Activated T-helper 9 cell treated with anti-CD3 and anti-CD28 coated beads, Interleukin-2, amount 50 U/mL, for 16 hours (primary cell): ENCODE results near the gene WNT8B.

Source experiments
- DNase-seq: peaks from one replicate; pipeline ENCODE4 v3.0.0-alpha.2; 2020; ENCODE audit warnings: low read depth

WNT8B gene, protein sequence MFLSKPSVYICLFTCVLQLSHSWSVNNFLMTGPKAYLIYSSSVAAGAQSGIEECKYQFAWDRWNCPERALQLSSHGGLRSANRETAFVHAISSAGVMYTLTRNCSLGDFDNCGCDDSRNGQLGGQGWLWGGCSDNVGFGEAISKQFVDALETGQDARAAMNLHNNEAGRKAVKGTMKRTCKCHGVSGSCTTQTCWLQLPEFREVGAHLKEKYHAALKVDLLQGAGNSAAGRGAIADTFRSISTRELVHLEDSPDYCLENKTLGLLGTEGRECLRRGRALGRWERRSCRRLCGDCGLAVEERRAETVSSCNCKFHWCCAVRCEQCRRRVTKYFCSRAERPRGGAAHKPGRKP

DNA sequence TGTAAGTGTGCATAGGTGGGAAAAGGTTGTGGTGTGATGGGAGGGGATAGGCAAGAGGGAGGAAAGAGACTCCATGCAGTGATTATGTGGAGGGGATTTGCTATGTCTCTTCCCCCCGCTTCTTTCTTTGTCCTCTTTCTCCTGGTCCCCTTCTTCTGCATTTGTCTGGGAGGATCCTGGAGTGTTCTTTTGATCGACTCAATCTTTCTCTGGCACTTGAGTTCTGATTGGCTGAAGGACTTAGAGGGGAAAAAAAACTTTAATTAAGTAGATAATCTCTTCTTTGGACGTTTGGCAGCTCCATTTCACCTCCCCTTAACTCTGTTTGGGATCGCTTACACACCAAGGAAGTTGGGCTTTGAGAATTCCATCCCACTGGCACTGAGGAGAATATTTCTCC, at the start of gene WNT8B:
TSS of gene WNT8B (plus strand) at position 301 of the 400 bp plus-strand sequence. CDS start 160 bp downstream, outside the sequence.
- no peak for DNase-seq

DNA sequence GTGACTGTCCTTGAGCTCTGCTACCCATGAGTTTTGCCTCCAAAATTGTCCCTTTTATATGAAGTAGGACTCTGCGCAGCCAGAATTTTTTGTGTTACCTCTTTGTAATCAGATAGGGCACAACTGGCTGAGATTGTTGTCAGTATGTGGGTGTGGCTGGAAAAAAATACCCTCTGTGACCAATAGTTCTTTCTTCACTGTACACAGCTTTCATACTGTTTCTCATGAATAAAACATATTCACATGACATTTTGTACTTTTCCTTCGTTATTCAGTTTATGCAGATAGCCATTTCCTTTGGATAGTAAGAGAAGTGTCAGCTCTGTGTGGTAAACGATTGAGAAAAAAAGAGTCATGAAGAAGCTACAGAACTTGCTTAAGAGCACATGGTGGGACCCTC, 49.6 kb upstream of the WNT8B start:
- no peak for DNase-seq

DNA sequence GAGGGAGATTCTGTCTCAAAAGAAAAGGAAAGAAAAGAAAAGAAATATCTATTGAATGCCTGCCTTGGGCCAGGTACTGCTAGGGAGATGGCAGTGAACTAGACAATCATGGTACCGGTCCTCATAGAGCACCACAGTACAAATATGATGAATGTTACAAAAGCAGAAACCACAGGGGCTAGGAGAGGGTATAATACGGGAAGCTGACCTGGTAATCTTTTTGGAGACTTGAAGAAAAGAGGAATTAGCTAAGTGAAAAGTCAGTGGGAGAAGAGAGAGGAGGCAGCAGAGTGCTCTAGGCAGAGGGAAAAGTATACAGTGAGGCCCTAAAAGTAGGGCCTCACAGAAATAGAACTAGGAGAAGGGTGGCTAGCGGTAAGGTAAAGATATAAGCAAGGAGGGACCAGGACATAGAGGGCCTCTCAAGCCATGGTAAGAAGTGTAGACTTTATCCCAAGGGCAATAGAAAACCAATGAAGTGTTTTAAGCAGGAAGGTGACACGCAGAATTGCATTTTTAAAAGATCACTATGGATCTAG, 42.8 kb upstream of the WNT8B start:
- no peak for DNase-seq

DNA sequence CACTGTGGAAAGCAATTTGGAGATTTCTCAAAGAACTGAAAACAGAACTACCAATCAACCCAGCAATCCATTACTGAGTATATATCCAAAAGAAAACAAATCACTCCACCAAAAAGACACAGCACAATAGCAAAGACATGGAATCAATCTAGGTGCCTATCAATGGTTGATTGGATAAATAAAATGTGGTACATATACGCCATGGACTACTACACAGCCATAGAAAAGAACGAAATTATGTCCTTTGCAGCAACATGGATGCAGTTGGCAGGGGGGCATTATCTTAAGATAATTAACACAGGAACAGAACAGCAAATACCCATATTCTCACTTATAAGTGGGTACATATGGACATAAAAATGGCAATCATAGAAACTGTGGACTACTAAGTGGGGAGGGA, 35.4 kb upstream of the WNT8B start:
- DNase-seq, result no peak

DNA sequence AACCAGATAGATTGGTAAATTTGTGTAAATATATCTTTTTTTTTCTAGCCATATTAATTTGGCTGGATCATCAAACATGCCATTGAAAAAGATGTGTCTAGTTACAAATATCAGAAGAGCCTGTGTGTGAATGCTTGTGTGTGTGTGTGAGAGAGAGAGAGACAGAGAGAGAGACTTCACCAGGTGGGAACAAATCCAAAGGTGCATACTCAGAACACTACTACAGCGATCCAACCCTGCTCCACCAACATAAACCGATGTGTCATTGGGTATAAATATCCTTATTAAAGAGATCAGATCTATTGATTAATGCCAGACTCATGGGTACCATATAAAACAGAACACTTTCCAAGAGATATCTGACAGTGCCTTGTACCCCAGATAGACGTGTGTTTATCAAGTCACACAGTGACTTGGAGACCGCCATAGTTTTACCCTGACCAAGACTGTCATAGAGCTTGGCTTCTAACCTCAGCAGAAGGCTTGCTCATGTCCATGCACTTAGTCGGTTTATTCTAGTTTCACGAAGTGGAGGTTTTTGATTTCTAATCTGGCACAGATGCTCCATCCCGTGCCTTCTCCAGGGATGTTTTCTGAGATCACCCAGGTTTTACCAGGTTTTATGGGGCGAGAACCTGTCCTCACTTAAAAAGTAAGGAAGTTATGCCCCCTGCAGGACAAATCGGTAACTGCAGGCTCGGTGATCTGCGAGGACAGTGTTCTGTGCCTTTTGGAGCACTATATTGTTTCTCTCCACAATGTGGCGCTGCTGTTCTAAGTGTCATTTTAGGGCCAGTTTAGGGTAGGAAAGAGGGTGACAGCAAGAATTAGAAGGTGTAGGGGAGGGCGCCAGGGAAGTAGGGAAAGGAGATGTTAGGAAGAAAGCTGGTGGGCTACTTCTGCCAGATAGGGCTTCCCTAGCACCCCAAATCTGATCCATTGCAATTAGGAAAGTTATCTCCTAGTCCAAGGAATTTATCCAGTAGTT, 29.3 kb upstream of the WNT8B start:
- peak; percentile 89 for DNase-seq

DNA sequence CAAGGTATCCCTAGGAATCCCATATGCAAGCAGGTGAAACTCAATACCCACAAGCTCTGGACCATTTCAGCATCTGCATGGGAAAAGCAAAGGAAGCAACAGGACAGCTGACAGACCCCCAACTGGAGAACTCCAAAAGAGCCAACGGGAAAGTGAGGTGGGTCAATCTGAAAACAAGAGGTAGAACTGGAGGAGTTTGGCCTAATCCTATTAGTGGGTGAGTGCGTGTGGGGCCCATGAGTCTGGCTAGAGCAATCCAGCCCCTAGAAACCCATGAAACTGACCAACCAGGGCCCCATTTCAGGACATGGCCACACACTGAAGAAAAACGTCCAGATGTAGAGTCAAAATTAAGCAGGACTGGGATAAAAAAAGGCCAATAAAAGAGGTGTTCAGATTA, 26.6 kb upstream of the WNT8B start:
- no peak for DNase-seq

DNA sequence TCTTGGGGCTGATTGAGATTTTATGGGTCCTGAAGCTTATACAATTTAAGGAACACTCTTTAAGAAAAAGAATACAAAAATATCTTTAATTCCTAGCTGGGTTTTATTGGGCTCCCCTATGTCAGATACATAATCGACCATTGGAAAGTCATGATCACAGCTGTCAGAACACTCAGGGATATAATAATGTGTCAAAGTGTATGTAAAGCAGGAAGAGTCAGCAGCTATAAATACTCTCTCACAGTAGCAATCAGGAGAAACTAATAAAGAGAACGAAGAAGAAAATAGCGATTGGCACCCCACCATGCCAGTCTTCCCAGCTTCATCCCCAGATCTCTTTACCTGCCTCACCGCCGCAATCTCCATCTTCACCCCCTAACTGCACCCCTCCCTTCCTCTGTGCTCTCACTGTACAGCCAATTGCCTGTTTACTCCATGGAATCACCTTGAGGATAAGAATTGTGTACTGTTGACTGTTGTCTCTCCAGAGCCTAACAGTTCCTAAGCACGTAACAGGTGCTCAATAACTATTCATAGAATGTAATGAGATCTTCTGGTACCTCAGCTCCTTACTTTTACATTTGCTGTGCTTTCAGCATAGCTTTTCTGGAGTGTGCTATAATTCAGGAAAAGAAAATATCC, 24.0 kb upstream of the WNT8B start:
- DNase-seq, result no peak

DNA sequence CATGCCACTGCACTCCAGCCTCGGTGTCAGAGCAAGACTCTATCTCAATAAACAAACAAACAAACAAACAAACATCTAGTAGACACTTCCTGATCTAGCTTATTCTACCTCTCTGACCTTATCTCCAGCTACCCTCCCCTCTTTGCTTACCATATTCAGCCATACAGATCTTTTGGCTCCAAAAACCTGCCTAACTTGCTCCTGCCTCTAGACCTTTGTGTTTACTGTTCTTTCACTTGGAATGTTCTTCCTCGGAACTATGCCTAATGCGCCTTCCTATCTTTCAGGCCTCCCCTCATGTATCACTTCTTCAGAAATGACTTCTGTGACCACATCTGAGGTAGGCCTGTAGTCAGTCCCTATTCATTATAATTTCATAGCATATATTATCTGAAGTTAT, 20.3 kb upstream of the WNT8B start:
- DNase-seq, result no peak

DNA sequence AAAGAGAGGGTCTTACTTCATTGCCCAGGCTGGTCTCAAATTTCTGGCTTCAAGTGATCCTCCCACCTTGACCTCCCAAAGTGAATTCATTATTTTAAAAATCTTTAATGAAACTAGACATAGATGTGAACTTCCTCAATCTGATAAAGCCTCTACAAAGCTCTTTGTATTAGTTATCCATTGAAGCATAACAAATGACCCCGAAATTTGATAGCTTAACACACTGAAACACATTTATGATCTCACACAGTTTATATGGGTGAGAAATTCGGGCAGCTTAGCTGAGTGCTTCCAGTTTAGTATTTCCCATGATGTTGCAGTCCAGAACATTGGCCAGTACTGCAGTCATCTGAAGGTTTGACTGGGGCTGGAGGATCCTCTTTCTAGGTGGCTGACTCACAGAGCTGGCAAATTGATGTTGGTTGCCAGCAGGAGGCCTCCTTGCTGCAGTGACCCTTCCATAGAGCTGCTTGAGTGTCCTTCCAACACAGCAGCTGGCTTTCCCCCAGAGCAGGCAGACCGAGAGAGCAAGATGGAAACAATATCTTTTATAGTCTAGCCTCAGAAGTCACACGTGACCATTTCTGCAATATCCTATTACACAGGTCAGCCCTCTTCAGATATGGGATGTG, 16.6 kb upstream of the WNT8B start:
- no peak for DNase-seq

DNA sequence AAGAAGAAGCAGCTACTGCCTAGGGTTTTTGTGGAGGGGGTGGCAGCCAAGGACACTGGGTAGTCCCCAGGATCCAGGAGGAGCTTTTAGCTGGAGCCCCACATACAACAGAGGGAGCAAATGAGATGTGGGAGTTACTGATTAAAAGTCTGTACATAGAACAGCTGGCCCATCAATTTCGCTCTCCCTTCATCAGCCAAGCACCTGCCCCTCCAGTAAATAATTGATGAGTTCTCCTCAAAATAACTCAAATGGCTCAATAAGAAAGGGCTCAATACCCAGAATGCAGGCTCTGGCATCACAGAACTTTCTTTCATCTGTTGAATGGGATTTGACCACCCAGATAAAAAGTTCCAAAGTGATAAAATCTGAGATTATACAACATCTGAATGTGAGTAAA, 15.1 kb upstream of the WNT8B start:
- no peak for DNase-seq

DNA sequence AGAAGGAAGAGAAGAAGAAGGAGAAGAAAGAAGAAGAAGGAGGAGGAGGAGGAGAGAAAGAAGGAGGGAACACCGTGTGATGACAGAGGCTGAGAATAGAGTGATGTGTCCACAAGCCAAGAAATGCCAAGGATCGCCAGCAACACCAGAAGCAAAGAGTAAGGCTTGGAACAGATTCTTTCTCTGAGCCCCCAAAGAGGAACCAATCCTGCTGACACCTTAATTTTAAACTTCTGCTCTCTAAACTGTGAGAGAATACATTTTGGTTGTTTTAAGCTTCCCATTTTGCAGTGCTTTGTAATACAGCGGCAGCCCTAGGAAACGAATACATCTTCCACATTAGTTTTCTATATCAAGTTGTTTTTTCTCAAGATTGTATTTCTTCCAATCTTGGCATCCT, 13.9 kb upstream of the WNT8B start:
- no peak for DNase-seq

DNA sequence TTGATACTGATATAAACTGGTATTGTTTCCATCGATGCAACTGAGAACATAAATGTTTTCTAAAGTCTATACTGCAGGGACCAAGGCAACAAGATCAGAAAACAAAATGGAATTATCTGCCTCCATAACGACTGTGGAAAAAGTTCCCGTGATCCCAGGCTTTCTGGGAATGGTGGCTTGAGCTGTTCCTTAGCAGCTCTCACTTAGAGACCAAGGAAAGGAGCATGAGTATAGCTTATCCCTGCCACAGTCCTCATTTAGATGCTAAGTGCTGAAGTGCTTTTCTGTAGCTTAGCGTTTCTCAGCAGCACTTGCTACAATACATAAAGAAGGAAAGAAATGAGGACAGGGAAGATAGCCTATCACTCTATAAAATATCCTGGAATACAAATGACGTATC, 5.5 kb downstream of the WNT8B start:
- DNase-seq, result no peak

DNA sequence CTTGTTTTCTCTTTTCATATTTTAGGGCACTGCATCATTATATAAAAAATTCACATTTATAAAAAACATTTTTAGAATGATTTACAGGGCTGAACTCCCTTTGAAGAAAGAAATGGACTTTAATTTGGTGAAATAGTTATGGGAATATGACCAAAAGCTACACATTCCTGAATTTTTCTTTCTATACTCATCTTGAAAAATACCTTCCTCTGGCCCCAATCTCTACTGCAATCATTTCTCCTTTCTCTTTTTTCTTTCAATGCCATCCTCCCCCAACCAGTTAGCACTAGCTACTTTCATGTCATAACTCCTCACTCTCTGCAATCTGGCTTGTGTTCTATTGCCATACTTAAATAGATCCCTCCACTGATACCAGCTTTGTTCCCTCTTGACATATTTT, 6.2 kb downstream of the WNT8B start:
- DNase-seq, result no peak

DNA sequence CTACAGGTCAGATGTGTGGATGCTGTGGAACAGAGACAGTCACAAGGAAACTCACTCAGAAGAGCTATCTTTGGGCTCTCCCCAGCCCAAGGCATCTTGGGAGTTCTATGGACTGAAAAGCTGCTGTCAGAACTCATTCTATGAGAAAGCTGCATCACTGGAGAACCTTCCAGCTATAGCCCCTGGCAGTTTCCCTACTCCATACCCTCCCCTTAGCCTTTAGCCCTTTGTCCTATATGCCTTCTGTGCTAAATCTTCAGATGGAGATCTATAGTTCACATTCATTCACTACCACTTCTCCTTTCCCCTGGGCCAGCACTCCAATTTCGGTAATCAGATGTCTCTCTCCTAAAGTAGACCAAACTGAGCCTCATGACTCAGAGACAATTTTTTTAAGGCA, 6.9 kb downstream of the WNT8B start:
- DNase-seq, result no peak

DNA sequence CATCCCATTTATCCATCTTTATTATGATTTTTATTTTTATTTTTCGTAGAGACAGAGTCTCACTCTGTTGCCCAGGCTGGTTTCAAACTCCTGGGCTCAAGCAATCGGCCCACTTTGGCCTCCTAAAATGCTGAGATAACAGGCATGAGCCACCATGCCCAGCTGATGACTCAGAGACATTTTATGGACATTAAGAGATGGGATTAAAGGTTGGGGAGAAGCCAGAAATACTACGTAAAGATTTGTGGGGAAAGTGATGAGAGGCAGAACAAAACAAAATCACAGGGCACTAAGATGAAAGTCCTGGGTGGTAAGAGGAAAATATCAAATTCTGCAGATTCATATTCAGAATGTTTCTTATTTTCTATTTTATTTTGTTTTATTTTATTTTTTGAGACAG, 7.6 kb downstream of the WNT8B start:
- no peak for DNase-seq

DNA sequence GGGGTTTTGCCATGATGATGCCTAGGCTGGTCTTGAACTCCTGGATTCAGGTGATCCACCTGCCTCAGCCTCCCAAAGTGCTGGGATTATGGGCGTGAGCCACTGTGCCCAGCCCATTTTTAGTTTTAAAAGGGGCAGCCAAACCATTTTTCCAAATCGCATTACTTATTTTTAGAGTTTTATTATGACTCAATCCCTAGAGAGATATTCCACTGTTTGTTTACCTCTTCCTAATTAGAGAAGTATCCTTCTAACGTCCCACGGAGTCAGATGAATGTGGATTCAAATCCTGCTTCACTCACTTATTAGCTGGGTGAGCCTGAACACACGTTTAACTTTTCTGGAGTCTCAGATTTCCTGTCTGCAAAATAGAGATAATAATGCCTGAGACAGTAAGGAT, 15.2 kb downstream of the WNT8B start:
- DNase-seq, result no peak

DNA sequence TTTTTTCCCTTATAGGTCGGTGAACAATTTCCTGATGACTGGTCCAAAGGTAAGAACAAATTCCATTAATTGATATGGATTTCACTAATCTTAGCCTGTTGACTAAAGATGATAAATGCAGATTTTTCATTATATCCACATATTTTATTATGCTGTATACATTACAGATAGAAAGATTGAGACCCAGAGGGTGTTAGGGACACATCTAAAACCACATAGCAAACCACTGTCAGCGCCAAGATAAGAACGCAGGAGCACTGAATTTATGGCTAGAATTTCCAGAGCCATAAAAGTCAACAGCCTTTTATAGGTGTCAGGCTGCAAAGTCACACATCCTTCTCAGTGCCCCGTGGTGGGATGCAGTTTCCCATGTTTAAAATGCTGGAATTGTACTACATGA, 16.2 kb downstream of the WNT8B start:
- DNase-seq, result no peak

DNA sequence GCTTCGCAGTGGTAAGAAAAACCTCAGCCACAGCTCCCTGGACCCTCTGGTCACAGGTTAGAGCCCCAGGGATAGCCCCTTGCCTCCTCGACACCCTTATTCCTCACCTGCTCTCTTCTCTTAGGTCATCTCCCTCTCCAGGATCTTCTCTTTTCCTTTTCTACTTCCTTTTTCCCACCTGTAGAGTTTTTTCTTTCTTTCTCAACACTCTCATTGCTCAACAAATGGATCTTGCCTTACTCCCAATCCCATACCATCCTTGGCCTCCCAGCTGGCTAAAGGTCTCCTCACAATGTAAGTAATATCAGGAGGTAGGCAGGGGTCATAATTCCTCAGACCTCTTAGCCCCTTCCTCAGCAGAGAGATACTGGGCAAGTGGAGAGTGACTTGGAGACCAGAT, 17.2 kb downstream of the WNT8B start:
- no peak for DNase-seq

DNA sequence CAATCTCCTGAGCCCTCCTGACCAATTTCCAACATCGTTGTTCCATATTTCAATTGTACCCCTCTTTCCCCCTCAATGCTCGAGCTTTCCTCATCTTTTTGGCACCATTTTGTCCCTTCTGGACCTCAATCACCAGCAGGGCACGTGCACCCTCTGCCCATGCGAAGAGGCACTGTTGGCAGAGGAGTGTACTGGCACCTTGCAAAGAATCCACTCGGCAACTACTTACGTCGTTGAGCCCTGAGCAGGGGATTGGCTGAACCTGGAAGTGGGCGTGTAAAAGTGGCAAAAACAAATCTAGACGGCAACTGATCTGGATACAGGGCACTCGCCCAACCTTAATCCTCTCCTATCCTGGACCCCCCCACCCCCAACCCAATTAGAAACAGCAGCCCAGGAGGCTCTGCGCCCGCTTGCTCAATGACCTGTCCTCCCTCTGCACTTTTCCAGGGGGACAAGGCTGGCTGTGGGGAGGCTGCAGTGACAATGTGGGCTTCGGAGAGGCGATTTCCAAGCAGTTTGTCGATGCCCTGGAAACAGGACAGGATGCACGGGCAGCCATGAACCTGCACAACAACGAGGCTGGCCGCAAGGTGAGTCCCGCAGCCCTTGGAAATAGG, 18.8 kb downstream of the WNT8B start:
- DNase-seq, result peak; percentile 78

DNA sequence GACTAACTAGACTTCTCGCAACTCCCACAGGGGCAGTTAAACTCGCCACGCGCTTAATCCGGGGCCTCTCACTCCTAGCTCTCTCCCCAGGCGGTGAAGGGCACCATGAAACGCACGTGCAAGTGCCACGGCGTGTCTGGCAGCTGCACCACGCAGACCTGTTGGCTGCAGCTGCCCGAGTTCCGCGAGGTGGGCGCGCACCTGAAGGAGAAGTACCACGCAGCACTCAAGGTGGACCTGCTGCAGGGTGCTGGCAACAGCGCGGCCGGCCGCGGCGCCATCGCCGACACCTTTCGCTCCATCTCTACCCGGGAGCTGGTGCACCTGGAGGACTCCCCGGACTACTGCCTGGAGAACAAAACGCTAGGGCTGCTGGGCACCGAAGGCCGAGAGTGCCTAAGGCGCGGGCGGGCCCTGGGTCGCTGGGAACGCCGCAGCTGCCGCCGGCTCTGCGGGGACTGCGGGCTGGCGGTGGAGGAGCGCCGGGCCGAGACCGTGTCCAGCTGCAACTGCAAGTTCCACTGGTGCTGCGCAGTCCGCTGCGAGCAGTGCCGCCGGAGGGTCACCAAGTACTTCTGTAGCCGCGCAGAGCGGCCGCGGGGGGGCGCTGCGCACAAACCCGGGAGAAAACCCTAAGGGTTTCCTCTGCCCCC, 19.5 kb downstream of the WNT8B start:
- peak; percentile 48 for DNase-seq

DNA sequence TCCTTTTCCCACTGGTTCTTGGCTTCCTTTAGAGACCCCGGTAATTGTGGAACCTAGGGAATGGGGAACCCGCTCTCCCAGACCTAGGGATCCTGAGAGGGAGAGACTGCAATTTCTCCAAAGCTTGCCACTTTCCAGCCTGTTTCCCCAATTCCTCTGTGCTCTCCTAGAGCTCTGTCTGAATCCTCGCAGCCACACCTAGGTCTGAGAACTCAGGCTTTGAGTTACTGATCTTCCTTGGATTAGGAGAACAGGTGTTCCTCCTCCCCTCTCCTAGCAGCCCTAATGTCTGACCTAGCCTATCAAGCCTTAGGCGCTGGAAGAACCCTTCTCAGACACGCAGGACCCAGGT, 20.0 kb downstream of the WNT8B start:
- DNase-seq, result no peak
